ENCODE data around the gene AANAT. TPM values are rescaled to one million over a fixed set of nuclear protein-coding genes. Genes with fewer than 3 reads are reported as not detected.
"Not testable (repeated sequence)": the region's sequence is repeated elsewhere in the genome, so short reads cannot be mapped to it uniquely, and the experiment has no call there.

The AANAT gene
- total and polyA plus RNA-seq, 7 experiments from 2014 or later = not detected

DNA sequence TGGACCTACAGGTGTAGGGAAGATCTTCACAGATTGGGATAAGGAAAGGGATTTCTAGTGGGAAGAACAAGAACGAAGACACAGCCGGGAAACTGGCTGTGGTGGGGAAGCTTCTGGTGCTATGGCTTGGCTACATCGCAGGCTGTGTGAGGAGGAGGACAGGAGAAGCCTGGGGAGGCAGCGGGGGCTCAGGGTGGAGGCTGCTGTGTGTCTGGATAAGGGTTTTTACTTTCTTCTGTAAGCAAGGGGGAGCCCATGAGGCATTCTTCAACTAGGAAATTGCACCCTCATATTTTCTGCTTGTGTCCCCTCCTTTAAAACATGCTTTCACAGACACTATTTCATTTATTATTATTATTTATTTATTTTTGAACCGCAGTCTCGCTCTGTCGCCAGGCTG is 36.7 kb downstream of the AANAT start:
- no peaks in the 10 kb centered on the region for H3K27me3 ChIP-seq (ENCODE audit: control insufficient read depth in 2 of 2, insufficient read depth in 2 of 2, low read length in 2 of 2)
- ChIA-PET CTCF (interaction anchor here (0.5 to 6.3 kb wide), 5 partner anchors 34 to 1249 kb away, joined by 3 to 36 read pairs (median 3); partner anchors contain the start of gene AANAT), POLR2A (interaction anchor here (0.5 to 1.7 kb wide), 3 partner anchors 11 to 724 kb away, joined by 3 to 5 read pairs (median 3); partner anchors contain the start of gene AANAT)
- peak overlapping the region in 5 of 9 donors; percentile 28 to 80 (median 64) for H3K27ac Mint-ChIP-seq
- peak overlapping the region in 2 of 10 donors; percentile 47 to 60 for H3K4me3 Mint-ChIP-seq
- H3K9me3 Mint-ChIP-seq = peaks cover 0 to 1% (median 0%) of the 10 kb centered on the region in 11 donors
- H3K9me3 ChIP-seq (ENCODE audit: control insufficient read depth in 2 of 3, low read length in 3 of 3) = no peaks in the 10 kb centered on the region
- no peak overlapping the region for H3K4me3 ChIP-seq (ENCODE audit: low read length)
- H3K27ac ChIP-seq (ENCODE audit: low read depth, low read length) = no peak overlapping the region
- no peaks in the 10 kb centered on the region for H3K36me3 ChIP-seq (ENCODE audit: control insufficient read depth in 2 of 3, insufficient read depth in 3 of 3, low read length in 3 of 3)
- peaks cover 17 to 49% (median 25%) of the 10 kb centered on the region in 7 donors for H3K4me1 Mint-ChIP-seq
- H3K36me3 Mint-ChIP-seq = peaks cover 0 to 3% (median 0%) of the 10 kb centered on the region in 5 donors
- peaks cover 0 to 13% (median 0%) of the 10 kb centered on the region in 5 donors for H3K27me3 Mint-ChIP-seq
- intact Hi-C loops (cut with micrococcal nuclease) = loop anchor here (10.0 kb wide), 2 partner anchors 399 to 719 kb away; partner anchors contain the start of genes EXOC7 (in 1 of the 2) and UNK (in 1 of the 2)
- ATAC-seq = no peak
- DNase-seq = no peak
- H3K4me1 ChIP-seq (ENCODE audit: control insufficient read depth in 2 of 2, insufficient read depth in 2 of 2, low read length in 2 of 2) = peaks cover 27 to 32% of the 10 kb centered on the region in 2 donors

DNA sequence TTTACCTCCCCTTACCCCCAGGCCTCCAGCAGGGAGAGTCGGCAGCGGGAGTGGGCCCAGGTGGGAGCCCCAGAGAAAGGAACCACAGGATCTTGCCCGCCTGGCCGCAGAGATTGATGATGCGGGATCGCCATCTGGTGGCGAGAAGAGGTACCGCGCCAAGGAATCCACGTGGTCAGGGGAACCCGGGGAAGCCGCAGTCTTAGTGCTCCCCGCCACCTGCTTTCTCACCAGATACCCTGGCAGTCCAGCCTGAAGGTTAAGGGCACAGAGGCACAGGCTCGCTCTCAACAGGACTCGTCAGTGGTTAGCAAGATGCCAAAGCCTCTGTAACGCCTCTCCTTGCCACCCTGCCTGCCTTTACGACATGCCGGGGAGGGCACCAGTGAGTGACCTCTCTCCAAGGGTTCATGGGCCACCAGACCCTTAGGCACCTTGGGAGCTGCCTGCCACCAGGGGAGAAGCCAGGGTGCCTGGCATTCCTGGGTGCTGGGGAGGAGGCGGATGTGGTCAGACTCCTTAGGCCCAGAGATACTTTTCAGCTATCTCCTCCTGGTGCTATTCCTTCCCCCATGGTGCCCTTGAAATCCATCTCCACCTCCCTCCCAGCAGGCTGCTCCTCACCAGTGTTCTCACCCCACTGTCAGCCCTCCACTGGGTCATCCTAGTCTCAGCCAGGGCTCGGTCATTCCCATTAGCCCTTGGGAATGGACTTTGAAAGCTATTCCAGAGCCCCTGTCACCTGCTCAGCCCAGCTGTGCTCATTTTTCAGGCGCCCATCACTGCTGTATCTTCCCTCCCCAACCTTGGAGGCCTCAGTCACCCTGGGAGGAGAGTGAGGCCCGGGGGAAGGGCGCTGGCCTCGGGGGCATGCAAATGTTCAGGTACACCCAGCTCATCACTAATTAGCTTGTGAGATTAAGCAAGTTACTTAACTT is 39.3 kb downstream of the AANAT start:
- no peak overlapping the region for H3K4me3 Mint-ChIP-seq
- peak overlapping the region in 6 of 9 donors; percentile 5 to 60 (median 42) for H3K27ac Mint-ChIP-seq
- ChIA-PET POLR2A (interaction anchor here (1.0 to 2.6 kb wide), 7 partner anchors 8 to 122 kb away, joined by 3 to 10 read pairs (median 5); partner anchors contain the start of genes AANAT and SPHK1), CTCF (interaction anchor here (0.5 to 3.8 kb wide), 19 partner anchors 9 to 190 kb away, joined by 3 to 45 read pairs (median 5); partner anchors contain the start of genes AANAT and UBE2O)
- no peak overlapping the region for H3K4me3 ChIP-seq (ENCODE audit: low read length)
- peaks cover 0 to 13% (median 0%) of the 10 kb centered on the region in 5 donors for H3K27me3 Mint-ChIP-seq
- DNase-seq = peak; percentile 74 to 94 (median 86)
- H3K4me1 ChIP-seq (ENCODE audit: control insufficient read depth in 2 of 2, insufficient read depth in 2 of 2, low read length in 2 of 2) = peaks cover 13 to 21% of the 10 kb centered on the region in 2 donors
- no peaks in the 10 kb centered on the region for H3K27me3 ChIP-seq (ENCODE audit: control insufficient read depth in 2 of 2, insufficient read depth in 2 of 2, low read length in 2 of 2)
- peaks cover 0 to 4% (median 0%) of the 10 kb centered on the region in 5 donors for H3K36me3 Mint-ChIP-seq
- intact Hi-C loops (cut with micrococcal nuclease) = loop anchor here (1.0 to 10.0 kb wide), 8 partner anchors 9 to 722 kb away; partner anchors contain the start of genes EXOC7 (in 1 of the 2), UBE2O (in 1 of the 2) and UNK (in 1 of the 2)
- no peak overlapping the region for H3K27ac ChIP-seq (ENCODE audit: low read depth, low read length)
- H3K36me3 ChIP-seq (ENCODE audit: control insufficient read depth in 2 of 3, insufficient read depth in 3 of 3, low read length in 3 of 3) = no peaks in the 10 kb centered on the region
- ATAC-seq = peak; percentile 88
- peaks cover 0 to 1% (median 0%) of the 10 kb centered on the region in 11 donors for H3K9me3 Mint-ChIP-seq
- H3K9me3 ChIP-seq (ENCODE audit: control insufficient read depth in 2 of 3, low read length in 3 of 3) = no peaks in the 10 kb centered on the region
- peaks cover 5 to 45% (median 10%) of the 10 kb centered on the region in 7 donors for H3K4me1 Mint-ChIP-seq

DNA sequence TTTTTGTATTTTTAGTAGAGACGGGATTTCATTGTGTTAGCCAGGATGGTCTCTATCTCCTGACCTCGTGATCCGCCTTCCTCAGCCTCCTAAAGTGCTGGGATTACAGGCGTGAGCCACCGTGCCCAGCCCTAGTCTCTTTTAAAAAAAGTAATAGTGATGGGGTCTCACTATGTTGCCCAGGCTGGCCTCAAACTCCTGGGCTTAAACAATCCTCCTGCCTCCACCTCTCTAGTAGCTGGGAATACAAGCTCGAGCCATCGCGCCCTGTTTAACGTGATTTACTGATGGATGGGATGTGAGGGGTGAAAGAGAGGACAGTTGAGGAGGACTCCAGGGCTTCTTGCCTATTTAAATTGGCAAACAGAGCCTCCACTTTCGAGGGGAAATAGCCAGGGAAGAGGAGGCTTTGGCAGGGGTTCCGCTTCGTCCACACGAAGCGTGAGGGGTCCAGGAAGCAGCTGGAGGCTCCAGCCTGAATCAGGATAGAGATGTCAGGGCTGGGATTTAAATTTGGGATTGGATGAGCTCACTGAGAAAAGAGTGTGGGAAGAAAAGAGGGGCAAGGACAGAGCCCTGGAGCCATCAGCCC is 41.2 kb downstream of the AANAT start:
- intact Hi-C loops (cut with micrococcal nuclease) = loop anchor here (10.0 kb wide), 2 partner anchors 404 to 724 kb away; partner anchors contain the start of genes EXOC7 (in 1 of the 2) and UNK (in 1 of the 2)
- ATAC-seq; DNase-seq; H3K4me3 ChIP-seq (ENCODE audit: low read length); H3K9me3 Mint-ChIP-seq; H3K4me3 Mint-ChIP-seq; H3K36me3 Mint-ChIP-seq; H3K36me3 ChIP-seq (ENCODE audit: control insufficient read depth in 2 of 3, insufficient read depth in 3 of 3, low read length in 3 of 3); H3K27me3 ChIP-seq (ENCODE audit: control insufficient read depth in 2 of 2, insufficient read depth in 2 of 2, low read length in 2 of 2); H3K27ac ChIP-seq (ENCODE audit: low read depth, low read length); H3K9me3 ChIP-seq (ENCODE audit: control insufficient read depth in 2 of 3, low read length in 3 of 3): not testable (repeated sequence)
- CTCF ChIA-PET = interaction anchor here (1.2 to 3.8 kb wide), 5 partner anchors 13 to 117 kb away, joined by 3 to 45 read pairs (median 7); partner anchors contain the start of gene AANAT
- POLR2A ChIA-PET = interaction anchor here (0.9 to 1.6 kb wide), 4 partner anchors 9 to 219 kb away, joined by 3 to 4 read pairs (median 4); no protein-coding TSS in a partner anchor
- peaks cover 6 to 48% (median 13%) of the 10 kb centered on the region in 7 donors for H3K4me1 Mint-ChIP-seq
- H3K4me1 ChIP-seq (ENCODE audit: control insufficient read depth in 2 of 2, insufficient read depth in 2 of 2, low read length in 2 of 2) = peaks cover 8 to 27% of the 10 kb centered on the region in 2 donors
- H3K27me3 Mint-ChIP-seq = peaks cover 0 to 13% (median 0%) of the 10 kb centered on the region in 5 donors
- H3K27ac Mint-ChIP-seq = peak overlapping the region in 2 of 9 donors; percentile 5 to 29

DNA sequence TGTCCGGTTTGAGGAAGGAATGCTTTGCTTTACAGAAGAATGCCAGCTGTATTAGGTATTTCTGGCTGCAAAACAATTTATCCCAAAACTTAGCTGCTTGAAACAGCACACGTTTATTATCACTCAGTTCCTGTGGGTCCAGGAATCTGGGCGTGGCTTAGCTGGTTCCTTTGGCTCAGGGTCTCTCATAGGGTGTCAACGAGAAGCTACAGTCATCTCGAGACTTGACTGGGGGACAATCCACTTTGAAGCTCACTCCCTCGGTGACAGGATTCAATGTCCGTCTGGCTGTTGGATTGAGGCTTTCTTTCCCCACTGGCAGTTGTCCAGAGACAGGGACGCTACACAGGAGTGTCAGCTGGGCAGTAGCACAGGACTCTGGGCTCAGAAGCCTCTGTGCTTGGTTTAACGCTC is 43.4 kb downstream of the AANAT start:
- H3K27ac Mint-ChIP-seq = peak overlapping the region in 5 of 9 donors; percentile 62 to 100 (median 84)
- peak overlapping the region in 1 of 10 donors; percentile 73 for H3K4me3 Mint-ChIP-seq

DNA sequence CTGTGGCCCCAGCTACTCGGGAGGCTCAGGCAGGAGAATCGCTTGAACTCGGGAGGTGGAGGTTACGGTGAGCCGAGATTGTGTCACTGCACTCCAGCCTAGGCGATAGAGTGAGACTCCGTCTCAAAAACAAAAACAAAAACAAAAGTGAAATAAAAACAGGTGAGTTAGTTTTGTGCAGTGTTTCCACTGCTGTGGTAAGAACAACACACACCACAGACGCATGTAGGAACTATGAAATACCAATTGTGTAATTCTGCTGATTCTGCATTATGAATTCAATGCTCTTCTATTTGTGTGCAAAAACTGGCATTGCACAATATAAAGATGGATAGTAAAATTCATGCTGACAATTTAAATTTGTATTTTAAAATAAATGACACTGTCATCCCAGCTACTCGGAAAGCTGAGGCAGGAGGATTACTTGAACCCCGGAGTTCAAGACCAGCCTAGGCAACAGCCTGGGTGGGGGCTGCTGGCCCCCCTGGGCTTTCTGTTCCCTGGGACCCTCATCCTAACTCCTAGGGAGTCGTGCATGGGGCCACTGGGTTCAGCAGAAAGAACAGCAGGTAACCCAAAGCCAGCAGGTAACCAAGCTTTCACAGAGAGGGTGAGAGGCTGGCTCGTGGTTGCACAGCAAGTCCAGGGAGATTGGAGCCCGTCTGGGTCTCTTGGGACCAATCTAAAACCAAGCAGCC is 44.4 kb downstream of the AANAT start:
- H3K4me1 ChIP-seq (ENCODE audit: control insufficient read depth in 2 of 2, insufficient read depth in 2 of 2, low read length in 2 of 2) = peaks cover 25 to 46% of the 10 kb centered on the region in 2 donors
- Mint-ChIP-seq H3K27ac (peak overlapping the region in 7 of 9 donors; percentile 54 to 100 (median 84)), H3K36me3 (peaks cover 0 to 7% (median 0%) of the 10 kb centered on the region in 5 donors), H3K4me1 (peaks cover 25 to 60% (median 30%) of the 10 kb centered on the region in 7 donors), H3K9me3 (peaks cover 0 to 4% (median 0%) of the 10 kb centered on the region in 11 donors), H3K4me3 (peak overlapping the region in 1 of 10 donors; percentile 73), H3K27me3 (peaks cover 0 to 17% (median 0%) of the 10 kb centered on the region in 5 donors)
- ATAC-seq (no peak), DNase-seq (no peak)
- no peak overlapping the region for H3K27ac ChIP-seq (ENCODE audit: low read depth, low read length)
- H3K27me3 ChIP-seq (ENCODE audit: control insufficient read depth in 2 of 2, insufficient read depth in 2 of 2, low read length in 2 of 2) = no peaks in the 10 kb centered on the region
- H3K4me3 ChIP-seq (ENCODE audit: low read length) = no peak overlapping the region
- no peaks in the 10 kb centered on the region for H3K36me3 ChIP-seq (ENCODE audit: control insufficient read depth in 2 of 3, insufficient read depth in 3 of 3, low read length in 3 of 3)
- ChIA-PET POLR2A (interaction anchor here (0.6 to 3.8 kb wide), 4 partner anchors 10 to 187 kb away, joined by 3 to 21 read pairs (median 6); partner anchors contain the start of gene RHBDF2), CTCF (interaction anchor here (0.7 to 1.8 kb wide), 4 partner anchors 9 to 113 kb away, joined by 3 to 5 read pairs (median 4); partner anchors contain the start of gene AANAT)
- intact Hi-C loops (cut with micrococcal nuclease) = no loop called here
- no peaks in the 10 kb centered on the region for H3K9me3 ChIP-seq (ENCODE audit: control insufficient read depth in 2 of 3, low read length in 3 of 3)

More for the DNA sequence above, 43.4 kb downstream of the AANAT start:
- peaks cover 22 to 60% (median 26%) of the 10 kb centered on the region in 7 donors for H3K4me1 Mint-ChIP-seq
- ChIA-PET POLR2A (interaction anchor here (0.5 to 3.8 kb wide), 4 partner anchors 9 to 1044 kb away, joined by 3 to 21 read pairs (median 5); partner anchors contain the start of gene RHBDF2), CTCF (interaction anchor here (0.7 to 1.8 kb wide), 5 partner anchors 8 to 1593 kb away, joined by 3 to 5 read pairs (median 4); partner anchors contain the start of gene AANAT)
- ATAC-seq (no peak), DNase-seq (no peak)
- Histone ChIP-seq H3K36me3 (ENCODE audit: control insufficient read depth in 2 of 3, insufficient read depth in 3 of 3, low read length in 3 of 3) (no peaks in the 10 kb centered on the region), H3K9me3 (ENCODE audit: control insufficient read depth in 2 of 3, low read length in 3 of 3) (no peaks in the 10 kb centered on the region), H3K27me3 (ENCODE audit: control insufficient read depth in 2 of 2, insufficient read depth in 2 of 2, low read length in 2 of 2) (no peaks in the 10 kb centered on the region), H3K4me3 (ENCODE audit: low read length) (no peak overlapping the region), H3K4me1 (ENCODE audit: control insufficient read depth in 2 of 2, insufficient read depth in 2 of 2, low read length in 2 of 2) (peaks cover 23 to 41% of the 10 kb centered on the region in 2 donors), H3K27ac (ENCODE audit: low read depth, low read length) (no peak overlapping the region)
- H3K9me3 Mint-ChIP-seq = peaks cover 0 to 4% (median 0%) of the 10 kb centered on the region in 11 donors
- intact Hi-C loops (cut with micrococcal nuclease) = no loop called here
- H3K36me3 Mint-ChIP-seq = peaks cover 0 to 7% (median 0%) of the 10 kb centered on the region in 5 donors
- H3K27me3 Mint-ChIP-seq = peaks cover 0 to 17% (median 0%) of the 10 kb centered on the region in 5 donors

All from naive thymus-derived CD4-positive, alpha-beta T cell (primary cell).